H9 (cell line): Measurements from ENCODE around the gene ZBTB16. TPM values are rescaled to one million over a fixed set of nuclear protein-coding genes. Genes with fewer than 3 reads are reported as not detected.

Source experiments
- DNase-seq: peaks from one replicate; pipeline ENCODE4 v3.0.0-alpha.2; 2017
- H2AFZ ChIP-seq: one replicate; pipeline ENCODE4 v1.6.1; 2013; ENCODE audit warnings: mild to moderate bottlenecking, low read length, control low read depth, moderate library complexity
- H2AK5ac ChIP-seq: 2 replicates; pipeline ENCODE4 v1.6.1; 2013; ENCODE audit warnings: low read length, control low read depth, mixed read lengths; ENCODE audit not compliant: insufficient read length
- H2BK120ac ChIP-seq: one replicate; pipeline ENCODE4 v1.6.1; 2013; ENCODE audit warnings: low read depth, mild to moderate bottlenecking, low read length, control low read depth, inconsistent platforms; ENCODE audit not compliant: poor library complexity, severe bottlenecking
- H2BK12ac ChIP-seq: 2 replicates; pipeline ENCODE4 v1.6.1; 2013; ENCODE audit warnings: low read length, control low read depth, mixed read lengths, low read depth; ENCODE audit not compliant: insufficient read length
- H2BK15ac ChIP-seq: 2 replicates; pipeline ENCODE4 v1.6.1; 2013; ENCODE audit warnings: low read depth, low read length, control low read depth
- H2BK20ac ChIP-seq: one replicate; pipeline ENCODE4 v1.6.1; 2013; ENCODE audit warnings: low read depth, mild to moderate bottlenecking, low read length, control low read depth, inconsistent platforms; ENCODE audit not compliant: poor library complexity, severe bottlenecking
- H2BK5ac ChIP-seq: 2 replicates; pipeline ENCODE4 v1.6.1; 2013; ENCODE audit warnings: low read length, control low read depth, mixed read lengths; ENCODE audit not compliant: insufficient read length
- H3K14ac ChIP-seq: 2 replicates; pipeline ENCODE4 v1.6.1; 2013; ENCODE audit warnings: low read length, control low read depth; ENCODE audit not compliant: insufficient read depth
- H3K18ac ChIP-seq: 2 replicates; pipeline ENCODE4 v1.6.1; 2013; ENCODE audit warnings: low read depth, mild to moderate bottlenecking, mixed read lengths, low read length, control low read depth; ENCODE audit not compliant: insufficient read length
- H3K23ac ChIP-seq: 2 replicates; pipeline ENCODE4 v1.6.1; 2013; ENCODE audit warnings: low read length, control low read depth, mixed read lengths, low read depth; ENCODE audit not compliant: insufficient read length
- H3K23me2 ChIP-seq: 2 replicates; pipeline ENCODE4 v1.6.1; 2013; ENCODE audit warnings: low read depth, mild to moderate bottlenecking, mixed read lengths, low read length, control low read depth; ENCODE audit not compliant: insufficient read length, poor library complexity, severe bottlenecking
- H3K27ac ChIP-seq: 2 replicates; pipeline ENCODE4 v1.5.1; 2013; ENCODE audit warnings: low read length, control low read depth, mixed read lengths, low read depth; ENCODE audit not compliant: insufficient read length
- H3K27me3 ChIP-seq: 2 replicates; pipeline ENCODE4 v1.6.1; 2013; ENCODE audit warnings: low read length, control low read depth, inconsistent platforms; ENCODE audit not compliant: insufficient read depth
- H3K4ac ChIP-seq: 2 replicates; pipeline ENCODE4 v1.6.1; 2013; ENCODE audit warnings: low read depth, mild to moderate bottlenecking, control low read depth, inconsistent platforms, low read length, moderate library complexity
- H3K4me1 ChIP-seq: 2 replicates; pipeline ENCODE4 v1.6.1; 2013; ENCODE audit warnings: low read length, control low read depth, inconsistent platforms; ENCODE audit not compliant: insufficient read depth
- H3K4me2 ChIP-seq: 2 replicates; pipeline ENCODE4 v1.6.1; 2013; ENCODE audit warnings: low read length, control low read depth, mixed read lengths; ENCODE audit not compliant: insufficient read length, insufficient read depth
- H3K56ac ChIP-seq: 2 replicates; pipeline ENCODE4 v1.6.1; 2013; ENCODE audit warnings: low read depth, mild to moderate bottlenecking, mixed read lengths, low read length, control low read depth; ENCODE audit not compliant: insufficient read length
- H3K79me1 ChIP-seq: 2 replicates; pipeline ENCODE4 v1.6.1; 2013; ENCODE audit warnings: low read depth, mild to moderate bottlenecking, moderate library complexity, low read length, control low read depth, inconsistent platforms; ENCODE audit not compliant: insufficient read depth, poor library complexity, severe bottlenecking
- H3K79me2 ChIP-seq: 2 replicates; pipeline ENCODE4 v1.6.1; 2013; ENCODE audit warnings: low read length, control low read depth, inconsistent platforms; ENCODE audit not compliant: insufficient read depth
- H3K9ac ChIP-seq: 2 replicates; pipeline ENCODE4 v1.6.1; 2013; ENCODE audit warnings: low read length, control low read depth, mixed read lengths; ENCODE audit not compliant: insufficient read length; ENCODE audit errors: extremely low read depth
- H3K9me3 ChIP-seq: one replicate; pipeline ENCODE4 v1.6.1; 2013; ENCODE audit warnings: low read depth, low read length, inconsistent platforms; ENCODE audit not compliant: control insufficient read depth
- H3T11ph ChIP-seq: one replicate; pipeline ENCODE4 v1.6.1; 2013; ENCODE audit warnings: mild to moderate bottlenecking, low read length, control low read depth, inconsistent platforms
- H4K20me1 ChIP-seq: one replicate; pipeline ENCODE4 v1.6.1; 2013; ENCODE audit not compliant: control insufficient read depth, insufficient read length, insufficient read depth
- H4K5ac ChIP-seq: 2 replicates; pipeline ENCODE4 v1.6.1; 2013; ENCODE audit warnings: low read depth, mild to moderate bottlenecking, mixed read lengths, low read length, control low read depth; ENCODE audit not compliant: insufficient read length
- H4K8ac ChIP-seq: replicated peaks from 2 replicates; pipeline ENCODE4 v1.6.1; 2013; ENCODE audit warnings: low read length, control low read depth, mixed read lengths, low read depth; ENCODE audit not compliant: insufficient read length
- H4K91ac ChIP-seq: 2 replicates; pipeline ENCODE4 v1.6.1; 2013; ENCODE audit warnings: low read depth, mild to moderate bottlenecking, moderate library complexity, mixed read lengths, low read length, control low read depth; ENCODE audit not compliant: insufficient read length
- H3K27ac Mint-ChIP-seq, 3 experiments: 2 replicates in 2 of 3; 3 replicates in 1 of 3; pipeline ENCODE4 v1.8.0; 2020 to 2021; ENCODE audit warnings: mixed read lengths in 3 of 3, mild to moderate bottlenecking in 1 of 3, moderate library complexity in 1 of 3
- H3K27me3 Mint-ChIP-seq: 2 replicates; pipeline ENCODE4 v1.8.0; 2021; ENCODE audit warnings: low read depth, mild to moderate bottlenecking, moderate library complexity, mixed read lengths
- H3K36me3 Mint-ChIP-seq, 3 experiments: 2 replicates in 2 of 3; 3 replicates in 1 of 3; pipeline ENCODE4 v1.8.0; 2020 to 2021; ENCODE audit warnings: low read depth in 3 of 3, mixed read lengths in 3 of 3; ENCODE audit not compliant: insufficient read depth in 1 of 3
- H3K4me1 Mint-ChIP-seq, 2 experiments: 2 replicates each; pipeline ENCODE4 v1.8.0; 2020; ENCODE audit warnings: mixed read lengths in 2 of 2
- H3K4me3 Mint-ChIP-seq, 2 experiments: 2 replicates in 1 of 2; 3 replicates in 1 of 2; pipeline ENCODE4 v1.8.0; 2020 to 2021; ENCODE audit warnings: mild to moderate bottlenecking in 2 of 2, mixed read lengths in 2 of 2, moderate library complexity in 1 of 2
- H3K9me3 Mint-ChIP-seq, 2 experiments: 2 replicates in 1 of 2; 3 replicates in 1 of 2; pipeline ENCODE4 v1.8.0; 2020; ENCODE audit warnings: mild to moderate bottlenecking in 2 of 2, mixed read lengths in 2 of 2, moderate library complexity in 1 of 2
- CTCF ChIP-seq: fragments of 200-600 bp; sonication (generic); conservative IDR thresholded peaks from 3 replicates; pipeline ENCODE4 v1.8.0; 2021; ENCODE audit warnings: antibody characterized with exemption, mild to moderate bottlenecking
- WGBS: extraction: QIAGEN DNeasy Blood & Tissue Kit; methylation state at CpG from one replicate; pipeline ENCODE4 v1.1.7; 2013; ENCODE audit warnings: missing lambda C conversion rate, low lambda C conversion rate, mixed read lengths; ENCODE audit not compliant: insufficient read length; ENCODE audit errors: extremely low coverage; 5-methylcytosine and 5-hydroxymethylcytosine counted together
- total RNA-seq: library from RNA; stranded (reverse); gene quantifications from 2 replicates; pipeline ENCODE4 v1.2.1, GENCODE V29; 2021

ZBTB16 gene
- total RNA-seq, 1 experiment from 2014 or later: not detected

GRCh38 chr11:114151631-114152030, 92.1 kb downstream of the ZBTB16 start:
- no peaks in the 10 kb centered on the region for H3K9me3 Mint-ChIP-seq
- Histone ChIP-seq H3K23me2 (no peaks in the 10 kb centered on the region), H2BK5ac (no peak overlapping the region), H4K5ac (no peak overlapping the region), H3K79me2 (no peaks in the 10 kb centered on the region), H3K14ac (no peak overlapping the region), H2BK12ac (no peak overlapping the region), H3K18ac (no peak overlapping the region), H3K9me3 (no peaks in the 10 kb centered on the region), H2AK5ac (no peak overlapping the region), H4K8ac (no peak overlapping the region), H3K9ac (no peak overlapping the region), H4K20me1 (no peaks in the 10 kb centered on the region), H4K91ac (no peak overlapping the region), H2AFZ (no peak overlapping the region), H3K4ac (no peak overlapping the region), H3K4me1 (no peaks in the 10 kb centered on the region), H3K23ac (no peak overlapping the region), H3K27me3 (no peaks in the 10 kb centered on the region; the same call in 1 of the 2 replicates), H2BK20ac (no peak overlapping the region), H3K4me2 (no peak overlapping the region), H3K27ac (no peak overlapping the region), H3T11ph (no peak overlapping the region), H3K79me1 (no peaks in the 10 kb centered on the region), H2BK15ac (no peak overlapping the region), H3K56ac (no peak overlapping the region), H2BK120ac (no peak overlapping the region)
- DNase-seq: no peak
- no peaks in the 10 kb centered on the region; a peak in 1 of 7 replicates for H3K36me3 Mint-ChIP-seq
- no peak overlapping the region for H3K4me3 Mint-ChIP-seq
- H3K27ac Mint-ChIP-seq: no peak overlapping the region; a peak in 1 of 7 replicates
- no peak for TF ChIP-seq CTCF
- WGBS: no CpG with 5 or more reads among the region's 2 CpGs
- H3K4me1 Mint-ChIP-seq: peaks cover 0 to 4% of the 10 kb centered on the region in 2 experiments; a peak in 1 of 4 replicates
- H3K27me3 Mint-ChIP-seq: peaks cover 16% of the 10 kb centered on the region
